Mesenchymal stem cell (in vitro differentiated cells and primary cell): Measurements from ENCODE around the gene RAD51.
A peak's percentile ranks its signal among the peaks of the same experiment; 100 is the strongest.

ENCODE experiments used
- DNase-seq: peaks from one replicate; pipeline ENCODE4 v3.0.0-alpha.2; 2013
- H2AFZ ChIP-seq: one replicate; pipeline ENCODE4 v1.6.1; 2013; ENCODE audit warnings: low read depth, mild to moderate bottlenecking, control low read depth, inconsistent platforms, low read length, moderate library complexity
- H2AK5ac ChIP-seq: 2 replicates; pipeline ENCODE4 v1.6.1; 2013; ENCODE audit warnings: low read length, moderate library complexity, mild to moderate bottlenecking, inconsistent platforms; ENCODE audit not compliant: severe bottlenecking
- H2BK120ac ChIP-seq: one replicate; pipeline ENCODE4 v1.6.1; 2013; ENCODE audit warnings: low read depth, mild to moderate bottlenecking, inconsistent platforms, low read length, moderate library complexity
- H2BK12ac ChIP-seq, 2 experiments: one replicate each; pipeline ENCODE4 v1.6.1; 2013; ENCODE audit warnings: inconsistent platforms in 2 of 2, low read length in 2 of 2, mild to moderate bottlenecking in 2 of 2, moderate library complexity in 2 of 2, control low read depth in 1 of 2
- H2BK15ac ChIP-seq: one replicate; pipeline ENCODE4 v1.6.1; 2013; ENCODE audit warnings: mild to moderate bottlenecking, low read depth, inconsistent platforms; ENCODE audit not compliant: poor library complexity, severe bottlenecking
- H2BK5ac ChIP-seq: 2 replicates; pipeline ENCODE4 v1.6.1; 2013; ENCODE audit warnings: low read depth, mild to moderate bottlenecking, low read length, control low read depth, inconsistent platforms; ENCODE audit not compliant: poor library complexity, severe bottlenecking
- H3K14ac ChIP-seq, 2 experiments: one replicate each; pipeline ENCODE4 v1.6.1; 2013; ENCODE audit warnings: inconsistent platforms in 2 of 2, low read length in 2 of 2, control low read depth in 1 of 2, mild to moderate bottlenecking in 1 of 2, moderate library complexity in 1 of 2
- H3K18ac ChIP-seq, 2 experiments: one replicate each; pipeline ENCODE4 v1.6.1; 2013; ENCODE audit warnings: inconsistent platforms in 2 of 2, low read length in 2 of 2, control low read depth in 1 of 2, low read depth in 1 of 2, mild to moderate bottlenecking in 1 of 2
- H3K23ac ChIP-seq, 2 experiments: one replicate each; pipeline ENCODE4 v1.6.1; 2013; ENCODE audit warnings: inconsistent platforms in 2 of 2, low read length in 2 of 2, mild to moderate bottlenecking in 2 of 2, moderate library complexity in 2 of 2, control low read depth in 1 of 2
- H3K27ac ChIP-seq: 2 replicates; pipeline ENCODE4 v1.5.1; 2013; ENCODE audit warnings: mild to moderate bottlenecking, moderate library complexity, low read length, control low read depth, inconsistent platforms; ENCODE audit not compliant: poor library complexity, severe bottlenecking
- H3K27me3 ChIP-seq, 2 experiments: 2 replicates each; pipeline versions ENCODE4 v1.6.1 to v1.7.0; 2013; ENCODE audit warnings: low read length in 2 of 2, mild to moderate bottlenecking in 2 of 2, moderate library complexity in 2 of 2, control low read depth in 1 of 2, inconsistent platforms in 1 of 2; ENCODE audit not compliant: control insufficient read depth in 1 of 2, insufficient read depth in 1 of 2
- H3K36me3 ChIP-seq, 2 experiments: 2 replicates each; pipeline versions ENCODE4 v1.6.1 to v1.7.0; 2013; ENCODE audit warnings: low read length in 2 of 2, control low read depth in 1 of 2, inconsistent platforms in 1 of 2, low read depth in 1 of 2, mild to moderate bottlenecking in 1 of 2; ENCODE audit not compliant: insufficient read depth in 2 of 2, control insufficient read depth in 1 of 2
- H3K4ac ChIP-seq, 2 experiments: one replicate each; pipeline ENCODE4 v1.6.1; 2013; ENCODE audit warnings: inconsistent platforms in 2 of 2, low read length in 2 of 2, mild to moderate bottlenecking in 2 of 2, moderate library complexity in 2 of 2, control low read depth in 1 of 2, low read depth in 1 of 2
- H3K4me1 ChIP-seq: 2 replicates; pipeline ENCODE4 v1.6.1; 2013; ENCODE audit warnings: low read depth, low read length, control low read depth; ENCODE audit not compliant: control insufficient read depth, insufficient read depth
- H3K4me2 ChIP-seq: 2 replicates; pipeline ENCODE4 v1.6.1; 2013; ENCODE audit warnings: low read length, mild to moderate bottlenecking, inconsistent platforms; ENCODE audit not compliant: poor library complexity, severe bottlenecking
- H3K4me3 ChIP-seq, 2 experiments: 2 replicates each; pipeline versions ENCODE4 v1.5.1 to v1.7.0; 2013; ENCODE audit warnings: low read length in 2 of 2, mild to moderate bottlenecking in 2 of 2, control low read depth in 1 of 2, low read depth in 1 of 2; ENCODE audit not compliant: insufficient read depth in 1 of 2
- H3K79me1 ChIP-seq: replicated peaks from 2 replicates; pipeline ENCODE4 v1.6.1; 2013; ENCODE audit warnings: mild to moderate bottlenecking, control low read depth, low read length, inconsistent platforms; ENCODE audit not compliant: poor library complexity, severe bottlenecking
- H3K9ac ChIP-seq: 2 replicates; pipeline ENCODE4 v1.7.0; 2013; ENCODE audit warnings: mild to moderate bottlenecking, low read length, moderate library complexity
- H3K9me3 ChIP-seq: 2 replicates; pipeline ENCODE4 v1.7.0; 2013; ENCODE audit warnings: mild to moderate bottlenecking, low read length; ENCODE audit not compliant: control insufficient read depth
- H4K8ac ChIP-seq: one replicate; pipeline ENCODE4 v1.6.1; 2013; ENCODE audit warnings: inconsistent platforms, mild to moderate bottlenecking, low read length, moderate library complexity
- H4K91ac ChIP-seq: one replicate; pipeline ENCODE4 v1.6.1; 2013; ENCODE audit warnings: mild to moderate bottlenecking, low read length, inconsistent platforms
- WGBS: methylation state at CpG from one replicate; pipeline ENCODE4 v1.1.7; 2013; ENCODE audit warnings: mixed read lengths; 5-methylcytosine and 5-hydroxymethylcytosine counted together

The RAD51 gene

DNA sequence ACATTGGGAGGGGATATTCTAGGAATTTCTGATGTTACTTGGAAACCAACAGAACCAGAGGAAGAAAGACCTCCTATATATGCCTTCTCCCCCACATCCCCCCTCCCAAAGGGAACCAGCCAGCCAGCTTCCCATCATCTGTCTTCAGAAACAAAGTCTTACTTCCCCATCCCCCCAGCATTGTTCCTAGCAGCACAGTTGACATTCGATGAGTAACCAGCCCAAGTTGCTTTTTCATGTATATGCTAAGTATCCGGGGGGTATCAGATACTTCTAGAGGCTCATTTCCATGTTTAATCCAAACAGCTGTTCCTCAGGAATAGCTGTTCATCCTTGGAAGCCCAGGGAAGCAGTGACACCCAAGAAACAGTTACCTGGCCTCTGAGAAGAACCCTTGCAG is 44.1 kb downstream of the RAD51 start:
- no peak overlapping the region for H2BK5ac ChIP-seq
- no peak overlapping the region for H4K8ac ChIP-seq
- no peak overlapping the region for H3K4me3 ChIP-seq
- H3K36me3 ChIP-seq: peaks cover 58 to 88% of the 10 kb centered on the region in 2 experiments
- H2AK5ac ChIP-seq: no peak overlapping the region
- H2AFZ ChIP-seq: no peak overlapping the region
- no peak overlapping the region for H3K18ac ChIP-seq
- H3K23ac ChIP-seq: no peak overlapping the region
- no peak overlapping the region for H2BK15ac ChIP-seq
- H4K91ac ChIP-seq: no peak overlapping the region
- no peak overlapping the region for H3K4ac ChIP-seq
- H3K27me3 ChIP-seq: no peaks in the 10 kb centered on the region
- H3K4me1 ChIP-seq: peaks cover 6% of the 10 kb centered on the region
- 87% methylated on average over 2 of the region's 2 CpGs for WGBS
- peaks cover 15% of the 10 kb centered on the region for H3K79me1 ChIP-seq
- H2BK12ac ChIP-seq: no peak overlapping the region
- no peak overlapping the region for H3K4me2 ChIP-seq
- H3K9me3 ChIP-seq: no peaks in the 10 kb centered on the region
- no peak overlapping the region for H3K27ac ChIP-seq
- H3K9ac ChIP-seq: no peak overlapping the region
- no peak for DNase-seq
- no peak overlapping the region for H3K14ac ChIP-seq
- H2BK120ac ChIP-seq: no peak overlapping the region

DNA sequence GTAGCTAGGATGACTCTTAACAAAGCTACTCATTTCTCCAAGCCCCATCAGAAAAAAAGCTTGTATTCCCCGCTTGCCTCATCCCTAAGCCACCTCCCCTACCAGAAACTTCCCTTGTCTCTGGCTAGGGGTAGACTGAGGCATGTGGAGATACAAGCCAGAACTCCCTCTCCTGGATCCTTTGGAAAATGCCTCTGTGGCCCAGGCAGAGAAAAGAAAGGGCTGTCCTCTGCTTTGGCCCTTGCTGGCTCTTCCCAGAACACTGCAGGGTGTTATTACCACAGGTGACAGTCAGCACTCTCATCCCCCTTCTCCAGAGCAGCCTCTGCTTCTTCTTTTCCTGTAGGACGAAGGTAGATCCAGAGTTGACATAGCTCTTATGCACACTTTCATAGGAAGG is 44.9 kb downstream of the RAD51 start:
- no peak overlapping the region for H3K4me3 ChIP-seq
- H3K18ac ChIP-seq: no peak overlapping the region
- no peak for DNase-seq
- no peak overlapping the region for H2BK15ac ChIP-seq
- no peak overlapping the region for H3K9ac ChIP-seq
- no peaks in the 10 kb centered on the region for H3K9me3 ChIP-seq
- no peak overlapping the region for H4K8ac ChIP-seq
- H3K14ac ChIP-seq: no peak overlapping the region
- H3K36me3 ChIP-seq: peaks cover 58 to 85% of the 10 kb centered on the region in 2 experiments
- no peak overlapping the region for H2BK12ac ChIP-seq
- no peak overlapping the region for H3K4me2 ChIP-seq
- H2AK5ac ChIP-seq: no peak overlapping the region
- no peak overlapping the region for H3K4ac ChIP-seq
- peaks cover 15% of the 10 kb centered on the region for H3K79me1 ChIP-seq
- peaks cover 8% of the 10 kb centered on the region for H3K4me1 ChIP-seq
- H2BK120ac ChIP-seq: no peak overlapping the region
- 88% methylated on average over 1 of the region's 2 CpGs for WGBS
- H2AFZ ChIP-seq: no peak overlapping the region
- no peaks in the 10 kb centered on the region for H3K27me3 ChIP-seq
- H3K27ac ChIP-seq: no peak overlapping the region
- no peak overlapping the region for H3K23ac ChIP-seq
- H4K91ac ChIP-seq: no peak overlapping the region
- H2BK5ac ChIP-seq: no peak overlapping the region

GRCh38 chr15:40743485-40743901 is 48.5 kb downstream of the RAD51 start:
- Histone ChIP-seq H3K79me1 (peaks cover 25% of the 10 kb centered on the region), H3K9me3 (no peaks in the 10 kb centered on the region), H2AFZ (no peak overlapping the region), H3K36me3 (peaks cover 46 to 62% of the 10 kb centered on the region in 2 experiments), H3K4me2 (no peak overlapping the region), H2BK120ac (no peak overlapping the region), H2BK15ac (no peak overlapping the region), H3K9ac (no peak overlapping the region), H2BK12ac (no peak overlapping the region), H4K8ac (no peak overlapping the region), H3K4me1 (peaks cover 5% of the 10 kb centered on the region), H3K14ac (no peak overlapping the region), H3K27ac (no peak overlapping the region), H2AK5ac (no peak overlapping the region), H3K23ac (no peak overlapping the region), H3K4ac (no peak overlapping the region), H3K18ac (no peak overlapping the region), H3K4me3 (no peak overlapping the region), H3K27me3 (no peaks in the 10 kb centered on the region), H2BK5ac (no peak overlapping the region), H4K91ac (no peak overlapping the region)
- no peak for DNase-seq
- 80% methylated on average over 1 of the region's 2 CpGs for WGBS

DNA sequence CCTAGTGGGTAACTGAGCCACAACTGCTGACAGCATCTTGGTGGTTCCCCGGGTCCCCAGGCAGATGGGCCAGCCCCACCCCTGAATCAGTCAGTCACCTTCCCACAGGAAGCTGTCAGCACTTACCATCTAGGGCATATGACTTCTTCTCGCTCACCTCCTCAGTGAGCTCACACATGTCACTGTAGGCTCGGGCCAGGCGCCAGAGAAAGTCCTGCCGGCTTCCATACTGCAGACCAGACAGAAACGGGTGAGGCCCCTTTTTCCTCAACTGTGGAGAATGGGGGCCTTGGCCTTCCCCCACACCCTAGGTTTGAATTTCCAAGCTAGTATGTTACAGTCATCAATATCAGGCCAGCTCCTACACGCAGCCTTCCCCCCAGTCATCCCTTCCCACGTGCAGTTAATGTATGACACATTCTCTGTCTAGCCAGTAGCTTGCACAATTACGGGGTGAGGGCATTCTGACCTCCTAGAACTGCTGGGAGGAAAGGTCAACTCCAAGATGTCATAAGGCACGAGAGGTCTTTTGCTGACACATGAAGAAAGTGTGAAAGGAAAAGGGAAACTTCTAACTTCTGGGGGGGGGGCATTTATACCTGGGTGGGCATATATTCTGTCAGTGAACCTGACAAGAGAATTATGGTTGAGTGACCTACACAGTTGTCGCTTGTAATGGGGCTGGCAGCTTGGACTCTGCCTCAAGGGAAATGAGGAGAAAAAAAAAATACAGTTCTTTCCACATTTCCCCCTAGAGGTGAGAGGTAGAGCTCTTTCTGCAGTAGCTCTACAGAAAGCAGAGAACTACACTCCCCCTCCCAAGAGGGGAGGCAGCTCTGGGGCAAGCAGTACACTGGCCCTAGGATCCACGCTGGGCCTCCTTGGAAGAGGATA is 49.2 kb downstream of the RAD51 start:
- 64% methylated on average over 11 of the region's 12 CpGs for WGBS
- H3K9me3 ChIP-seq: no peaks in the 10 kb centered on the region
- DNase-seq: peak; percentile 87
- no peaks in the 10 kb centered on the region for H3K27me3 ChIP-seq
- peaks cover 5% of the 10 kb centered on the region for H3K4me1 ChIP-seq
- no peak overlapping the region for H3K23ac ChIP-seq
- no peak overlapping the region for H2BK120ac ChIP-seq
- H2AK5ac ChIP-seq: no peak overlapping the region
- H4K91ac ChIP-seq: no peak overlapping the region
- no peak overlapping the region for H3K9ac ChIP-seq
- H3K18ac ChIP-seq: no peak overlapping the region
- H2BK15ac ChIP-seq: no peak overlapping the region
- no peak overlapping the region for H2BK12ac ChIP-seq
- no peak overlapping the region for H3K4ac ChIP-seq
- H3K79me1 ChIP-seq: peaks cover 25% of the 10 kb centered on the region
- no peak overlapping the region for H2BK5ac ChIP-seq
- no peak overlapping the region for H3K4me3 ChIP-seq
- peaks cover 50 to 59% of the 10 kb centered on the region in 2 experiments for H3K36me3 ChIP-seq
- H3K14ac ChIP-seq: no peak overlapping the region
- H3K4me2 ChIP-seq: no peak overlapping the region
- H2AFZ ChIP-seq: no peak overlapping the region
- H3K27ac ChIP-seq: no peak overlapping the region
- no peak overlapping the region for H4K8ac ChIP-seq
